Endothelial cell of umbilical vein (primary cell): Measurements from ENCODE around the gene MARK4. TPM values are rescaled to one million over a fixed set of nuclear protein-coding genes. Genes with fewer than 3 reads are reported as not detected.

Experiments used
- BruUV-seq: library from RNA; stranded (reverse); fragments of 400-500 nt; replicated peaks from 2 replicates; lab custom pipeline; 2021; lab: Mats Ljungman, UMichigan
- CTCF ChIA-PET: fragments of 300-600, 350-600 bp; sonication (Branson Sonifier 250); formaldehyde crosslinking; loops from one replicate; lab custom pipeline; 2021; ENCODE audit warnings: antibody characterized with exemption, inconsistent platforms; lab: Charles Lee
- POLR2A ChIA-PET: fragments of 300-600, 350-600 bp; sonication (Branson Sonifier 250); formaldehyde crosslinking; loops from one replicate; lab custom pipeline; 2021; ENCODE audit warnings: antibody characterized with exemption, inconsistent platforms; lab: Charles Lee
- DNase-seq: peaks from one replicate; pipeline ENCODE4 v3.0.0-alpha.2; 2011; ENCODE audit warnings: low read depth, low spot score
- FAIRE-seq: peaks from 2 replicates; lab custom pipeline; 2011; peaks lifted over from hg19 to GRCh38; lab: Jason Lieb, UNC
- H2AFZ ChIP-seq: 2 replicates; pipeline ENCODE4 v1.6.0; 2012; ENCODE audit warnings: low read depth, low read length, control low read depth, inconsistent platforms
- H3K27ac ChIP-seq: 2 replicates; pipeline ENCODE4 v1.5.1; 2011; ENCODE audit warnings: low read depth, mild to moderate bottlenecking, control low read depth, low read length, moderate library complexity; ENCODE audit not compliant: insufficient read depth
- H3K27me3 ChIP-seq, 2 experiments: 2 replicates each; pipeline versions ENCODE4 v1.6.0 to v1.6.1; 2011; ENCODE audit warnings: low read length in 2 of 2, mixed read lengths in 1 of 2; ENCODE audit not compliant: control insufficient read depth in 2 of 2, insufficient read depth in 2 of 2
- H3K36me3 ChIP-seq, 2 experiments: 2 replicates in 1 of 2; 3 replicates in 1 of 2; pipeline ENCODE4 v1.5.1; 2011; ENCODE audit warnings: low read length in 2 of 2, mild to moderate bottlenecking in 1 of 2, moderate library complexity in 1 of 2; ENCODE audit not compliant: control insufficient read depth in 2 of 2, insufficient read depth in 2 of 2; ENCODE audit errors: extremely low read depth in 1 of 2
- H3K4me1 ChIP-seq: 3 replicates; pipeline ENCODE4 v1.5.1; 2011; ENCODE audit warnings: mild to moderate bottlenecking, low read length; ENCODE audit not compliant: control insufficient read depth, insufficient read depth; ENCODE audit errors: extremely low read depth
- H3K4me2 ChIP-seq: 2 replicates; pipeline ENCODE4 v1.6.1; 2011; ENCODE audit warnings: low read length, control low read depth, mixed read lengths; ENCODE audit not compliant: insufficient read depth
- H3K4me3 ChIP-seq, 3 experiments: fragments of 200-600 bp in 1 of 3; sonication (generic), shearing (Covaris generic) in 1 of 3; replicated peaks in 1 of 3; 2 replicates each; pipeline ENCODE4 v1.5.1; 2011 to 2016; ENCODE audit warnings: control low read depth in 3 of 3, low read length in 3 of 3, mild to moderate bottlenecking in 2 of 3, inconsistent platforms in 1 of 3, low read depth in 1 of 3, moderate library complexity in 1 of 3; ENCODE audit not compliant: insufficient read depth in 1 of 3
- H3K79me2 ChIP-seq: 2 replicates; pipeline ENCODE4 v1.6.0; 2012; ENCODE audit warnings: low read length, inconsistent platforms; ENCODE audit not compliant: control insufficient read depth, insufficient read depth
- H3K9ac ChIP-seq: replicated peaks from 2 replicates; pipeline ENCODE3; 2011; ENCODE audit warnings: low read length, control low read depth; ENCODE audit not compliant: insufficient read depth; ENCODE audit errors: extremely low read depth
- H3K9me1 ChIP-seq: replicated peaks from 3 replicates; pipeline ENCODE4 v1.6.0; 2011; ENCODE audit warnings: mild to moderate bottlenecking, low read length; ENCODE audit not compliant: control insufficient read depth, insufficient read depth; ENCODE audit errors: extremely low read depth
- H3K9me3 ChIP-seq: replicated peaks from 2 replicates; pipeline ENCODE4 v1.5.1; 2012; ENCODE audit warnings: low read length, inconsistent platforms; ENCODE audit not compliant: control insufficient read depth, insufficient read depth
- H4K20me1 ChIP-seq: replicated peaks from 2 replicates; pipeline ENCODE3; 2011; ENCODE audit warnings: mild to moderate bottlenecking, low read length; ENCODE audit not compliant: control insufficient read depth, insufficient read depth; ENCODE audit errors: extremely low read depth
- CTCF ChIP-seq, 2 donors: IDR thresholded peaks; 1 replicate in 1 of 2; 2 replicates in 1 of 2; pipeline ENCODE4 v1.5.1; 2011; ENCODE audit warnings: low read length in 2 of 2, mild to moderate bottlenecking in 2 of 2, moderate library complexity in 2 of 2, control low read depth in 1 of 2, inconsistent platforms in 1 of 2, low read depth in 1 of 2; ENCODE audit not compliant: insufficient read depth in 1 of 2; ENCODE audit errors: extremely low read depth in 1 of 2
- EZH2 ChIP-seq: IDR thresholded peaks from 2 replicates; pipeline ENCODE4 v1.6.1; 2012; ENCODE audit warnings: borderline replicate concordance, low read depth, mild to moderate bottlenecking, moderate library complexity, low read length, inconsistent platforms; ENCODE audit not compliant: severe bottlenecking
- FOS ChIP-seq: IDR thresholded peaks from 2 replicates; pipeline ENCODE4 v1.6.1; 2011; ENCODE audit warnings: mild to moderate bottlenecking, low read length, moderate library complexity, borderline replicate concordance; ENCODE audit not compliant: insufficient read depth
- GATA2 ChIP-seq: IDR thresholded peaks from 2 replicates; pipeline ENCODE4 v1.7.0; 2011; ENCODE audit warnings: low read depth, mild to moderate bottlenecking, moderate library complexity, mixed read lengths, low read length; ENCODE audit not compliant: insufficient read length, insufficient read depth
- JUN ChIP-seq: IDR thresholded peaks from 2 replicates; pipeline ENCODE4 v1.6.1; 2011; ENCODE audit warnings: borderline replicate concordance, low read depth; ENCODE audit not compliant: insufficient read length, insufficient read depth
- MAX ChIP-seq: IDR thresholded peaks from 2 replicates; pipeline ENCODE4 v1.6.1; 2011; ENCODE audit not compliant: insufficient read depth, insufficient read length
- MYC ChIP-seq: IDR thresholded peaks from one replicate; pipeline ENCODE4 v1.6.1; 2011; ENCODE audit warnings: mild to moderate bottlenecking, low read depth, low read length
- POLR2A ChIP-seq: IDR thresholded peaks from 2 replicates; pipeline ENCODE4 v1.6.1; 2012; ENCODE audit warnings: low read depth, mild to moderate bottlenecking, control low read depth, low read length
- POLR2AphosphoS5 ChIP-seq: IDR thresholded peaks from 2 replicates; pipeline ENCODE4 v1.6.1; 2012; ENCODE audit warnings: low read depth, mild to moderate bottlenecking, control low read depth, low read length, moderate library complexity; ENCODE audit not compliant: insufficient read depth
- dilution Hi-C: fragments of 300-500 bp; cut with MboI; formaldehyde crosslinking; loops from one replicate; pipeline ENCODE4 v1.15.0; 2019; ENCODE audit warnings: low sequenced_read_pairs; ENCODE audit not compliant: extremely low pct_ligation_motif_present
- intact Hi-C: fragments of 100-400 bp; cut with micrococcal nuclease; formaldehyde crosslinking; loops from one replicate; pipeline ENCODE4 v1.10.0; 2022
- polyA plus RNA-seq, 4 experiments: library from polyadenylated mRNA; depleted of rRNA in 3 of 4; stranded (reverse) in 3 of 4; unstranded in 1 of 4; fragments of >200 nt; gene quantifications; 2 replicates each; pipeline versions ENCODE4 v1.2.1 to v1.2.3, GENCODE V29; 2011 to 2012; ENCODE audit warnings: missing spikeins in 1 of 4
- total RNA-seq: library from RNA; stranded (reverse); gene quantifications from 2 replicates; pipeline ENCODE4 v1.2.3, GENCODE V29; 2021

Gene MARK4
- total and polyA plus RNA-seq, 2 donors (not counting 3 experiments of a cell fraction or from before 2014, with no cell fraction given): 13.9 to 51.6 TPM

- intact Hi-C loops (no loop called here), dilution Hi-C loops (no loop called here)
- Histone ChIP-seq H3K79me2 (no peaks in the 10 kb centered on the region), H3K4me1 (no peaks in the 10 kb centered on the region), H3K9me1 (no peaks in the 10 kb centered on the region), H3K27ac (no peak overlapping the region), H3K27me3 (no peaks in the 10 kb centered on the region), H3K9ac (no peak overlapping the region), H4K20me1 (no peaks in the 10 kb centered on the region), H3K4me3 (no peak overlapping the region), H3K9me3 (no peaks in the 10 kb centered on the region), H3K4me2 (no peak overlapping the region), H2AFZ (no peak overlapping the region), H3K36me3 (peaks cover 0 to 10% of the 10 kb centered on the region in 2 experiments)
- no TSS peak for BruUV-seq
- CTCF ChIA-PET: no interaction called here
- DNase-seq (no peak), FAIRE-seq (no peak)
- POLR2A ChIA-PET: no interaction called here
- TF ChIP-seq POLR2AphosphoS5 (no peak), MYC (no peak), GATA2 (no peak), CTCF (IDR thresholded peaks at IDR 0.05; ENCODE audit: extremely low read depth in 1 of 2, insufficient read depth in 1 of 2, low read depth in 1 of 2, low read length in 2 of 2) (no peak), POLR2A (no peak)
These were observed 46.6 kb downstream of the MARK4 start for GRCh38 chr19:45297674-45298073.

GRCh38 chr19:45298264-45298663 is 47.2 kb downstream of the MARK4 start:
- Histone ChIP-seq H3K4me2 (no peak overlapping the region), H3K4me1 (no peaks in the 10 kb centered on the region), H3K79me2 (no peaks in the 10 kb centered on the region), H2AFZ (no peak overlapping the region), H4K20me1 (no peaks in the 10 kb centered on the region), H3K27ac (no peak overlapping the region), H3K9ac (no peak overlapping the region), H3K9me1 (no peaks in the 10 kb centered on the region), H3K27me3 (no peaks in the 10 kb centered on the region), H3K4me3 (no peak overlapping the region), H3K9me3 (no peaks in the 10 kb centered on the region), H3K36me3 (peaks cover 0 to 10% of the 10 kb centered on the region in 2 experiments)
- ChIA-PET CTCF (no interaction called here), POLR2A (no interaction called here)
- intact Hi-C loops (no loop called here), dilution Hi-C loops (no loop called here)
- TF ChIP-seq GATA2 (no peak), POLR2A (no peak), FOS (no peak), POLR2AphosphoS5 (no peak), JUN (no peak), EZH2 (no peak), MAX (no peak), MYC (no peak), CTCF (IDR thresholded peaks at IDR 0.05; ENCODE audit: extremely low read depth in 1 of 2, insufficient read depth in 1 of 2, low read depth in 1 of 2, low read length in 2 of 2) (no peak)
- FAIRE-seq: no peak
- DNase-seq: no peak
- BruUV-seq: no TSS peak
